GM10248 (cell line): ENCODE measurements around the gene NAP1L5.
A peak's percentile ranks its signal among the peaks of the same experiment; 100 is the strongest.

Experiments
- CTCF ChIA-PET: fragments of 300-600 bp; sonication (Branson Sonifier 250); formaldehyde crosslinking; extraction: SDS; loops from one replicate; lab custom pipeline; 2021; ENCODE audit warnings: antibody characterized with exemption; lab: Yijun Ruan, JAX
- POLR2A ChIA-PET: fragments of 350-650 bp; sonication (Branson Sonifier 250); formaldehyde crosslinking; extraction: SDS; loops from one replicate; lab custom pipeline; 2020; ENCODE audit warnings: antibody characterized with exemption; lab: Yijun Ruan, JAX
- DNase-seq: peaks from one replicate; pipeline ENCODE4 v3.0.0; 2012; ENCODE audit errors: extremely low spot score
- TF ChIP-seq, protein P1 (sequence below): IDR thresholded peaks from 2 replicates; pipeline ENCODE4 v1.5.1; 2012; ENCODE audit warnings: mild to moderate bottlenecking, low read depth; ENCODE audit errors: extremely low read depth, missing control alignments, control extremely low read depth

NAP1L5 gene, protein sequence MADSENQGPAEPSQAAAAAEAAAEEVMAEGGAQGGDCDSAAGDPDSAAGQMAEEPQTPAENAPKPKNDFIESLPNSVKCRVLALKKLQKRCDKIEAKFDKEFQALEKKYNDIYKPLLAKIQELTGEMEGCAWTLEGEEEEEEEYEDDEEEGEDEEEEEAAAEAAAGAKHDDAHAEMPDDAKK

DNA sequence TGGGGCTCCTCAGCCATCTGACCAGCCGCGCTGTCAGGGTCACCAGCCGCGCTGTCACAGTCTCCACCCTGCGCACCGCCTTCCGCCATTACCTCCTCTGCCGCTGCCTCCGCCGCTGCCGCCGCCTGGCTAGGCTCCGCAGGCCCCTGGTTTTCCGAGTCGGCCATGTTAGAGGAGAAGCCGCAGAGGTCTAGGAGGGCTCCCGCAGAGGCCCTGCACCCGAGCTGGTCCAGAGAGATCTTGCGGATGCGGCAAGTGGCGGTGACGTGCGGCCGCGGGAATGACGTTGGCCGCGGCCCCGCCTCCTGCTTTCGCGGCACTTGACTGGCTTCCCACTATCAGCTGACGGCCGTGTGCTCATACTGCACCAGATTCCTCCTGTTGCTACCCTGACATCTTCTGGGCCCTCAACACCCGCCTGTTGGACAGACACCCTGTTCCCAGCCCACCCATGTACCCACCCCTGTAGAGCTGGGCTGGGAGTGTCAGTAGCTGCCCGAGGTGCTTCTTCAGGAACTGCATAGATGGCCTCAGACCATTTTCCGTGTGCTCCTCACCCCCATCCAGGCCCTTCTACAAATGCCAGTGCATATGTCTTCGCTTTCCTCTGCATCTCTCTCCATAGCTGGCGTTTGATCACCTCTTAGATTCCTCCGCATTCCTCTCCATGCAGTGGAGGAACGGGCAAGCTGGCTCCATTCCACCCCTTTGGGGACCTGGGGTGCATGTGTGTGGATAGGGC lies at the start of gene NAP1L5:
Gene NAP1L5, minus strand, starts transcription at position 242 of the 742 bp plus-strand sequence. Its CDS starts 75 bp downstream, at position 167.
- CTCF ChIA-PET: interaction anchor here (0.8 to 1.1 kb wide), 3 partner anchors 11 to 743 kb away, joined by 3 read pairs; no protein-coding TSS in a partner anchor
- peak; percentile 59 for DNase-seq
- POLR2A ChIA-PET: no interaction called here
- TF ChIP-seq, protein P1, sequence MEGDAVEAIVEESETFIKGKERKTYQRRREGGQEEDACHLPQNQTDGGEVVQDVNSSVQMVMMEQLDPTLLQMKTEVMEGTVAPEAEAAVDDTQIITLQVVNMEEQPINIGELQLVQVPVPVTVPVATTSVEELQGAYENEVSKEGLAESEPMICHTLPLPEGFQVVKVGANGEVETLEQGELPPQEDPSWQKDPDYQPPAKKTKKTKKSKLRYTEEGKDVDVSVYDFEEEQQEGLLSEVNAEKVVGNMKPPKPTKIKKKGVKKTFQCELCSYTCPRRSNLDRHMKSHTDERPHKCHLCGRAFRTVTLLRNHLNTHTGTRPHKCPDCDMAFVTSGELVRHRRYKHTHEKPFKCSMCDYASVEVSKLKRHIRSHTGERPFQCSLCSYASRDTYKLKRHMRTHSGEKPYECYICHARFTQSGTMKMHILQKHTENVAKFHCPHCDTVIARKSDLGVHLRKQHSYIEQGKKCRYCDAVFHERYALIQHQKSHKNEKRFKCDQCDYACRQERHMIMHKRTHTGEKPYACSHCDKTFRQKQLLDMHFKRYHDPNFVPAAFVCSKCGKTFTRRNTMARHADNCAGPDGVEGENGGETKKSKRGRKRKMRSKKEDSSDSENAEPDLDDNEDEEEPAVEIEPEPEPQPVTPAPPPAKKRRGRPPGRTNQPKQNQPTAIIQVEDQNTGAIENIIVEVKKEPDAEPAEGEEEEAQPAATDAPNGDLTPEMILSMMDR: no peak

DNA sequence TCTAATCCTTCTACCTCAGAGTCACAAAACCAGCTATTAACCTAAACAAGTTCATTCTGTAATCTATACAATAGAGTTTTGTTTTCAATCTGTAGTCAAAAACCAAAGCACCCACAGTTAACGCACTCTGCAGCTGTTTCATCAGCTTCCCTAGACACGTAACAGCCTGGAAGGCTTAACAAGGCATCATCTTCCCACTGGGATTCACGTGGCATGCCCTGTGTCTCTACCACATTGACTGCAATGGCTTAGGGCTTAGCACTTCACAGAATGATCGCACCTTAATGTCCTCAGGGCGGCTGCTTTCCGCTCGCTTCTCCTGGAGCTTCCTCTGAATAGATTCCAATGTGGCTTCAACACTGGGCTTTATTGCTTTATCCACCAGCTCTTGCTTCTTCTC lies 49.7 kb upstream of the NAP1L5 start:
- TF ChIP-seq, protein P1: no peak
- CTCF ChIA-PET: interaction anchor here (0.8 to 2.1 kb wide), 5 partner anchors 9 to 46 kb away, joined by 3 to 8 read pairs (median 5); no protein-coding TSS in a partner anchor

DNA sequence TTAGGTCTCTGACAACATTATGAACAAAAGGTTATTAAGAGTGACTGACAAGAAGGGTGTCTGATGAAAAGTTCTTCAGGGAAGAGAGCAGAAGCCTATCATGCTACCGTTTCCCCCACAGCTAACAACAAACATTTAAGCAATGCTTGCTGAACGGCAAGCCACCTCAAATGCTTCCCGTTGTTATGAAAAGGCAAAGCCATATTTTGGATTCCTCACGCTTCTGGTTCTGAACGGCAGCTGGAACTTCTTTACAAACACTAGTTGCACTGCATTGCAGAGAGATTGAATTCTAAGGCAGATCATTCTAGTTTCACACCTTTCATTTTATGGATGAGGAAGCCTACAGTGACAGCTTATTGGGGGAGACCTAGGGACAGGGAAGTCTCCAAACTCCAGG lies 48.6 kb upstream of the NAP1L5 start:
- CTCF ChIA-PET: interaction anchor here (1.4 to 2.1 kb wide), 3 partner anchors 9 to 47 kb away, joined by 5 to 8 read pairs (median 8); no protein-coding TSS in a partner anchor
- POLR2A ChIA-PET: no interaction called here
- DNase-seq: no peak
- TF ChIP-seq, protein P1: no peak

More for the DNA sequence above, 49.7 kb upstream of the NAP1L5 start:
- DNase-seq: no peak
- POLR2A ChIA-PET: no interaction called here

DNA sequence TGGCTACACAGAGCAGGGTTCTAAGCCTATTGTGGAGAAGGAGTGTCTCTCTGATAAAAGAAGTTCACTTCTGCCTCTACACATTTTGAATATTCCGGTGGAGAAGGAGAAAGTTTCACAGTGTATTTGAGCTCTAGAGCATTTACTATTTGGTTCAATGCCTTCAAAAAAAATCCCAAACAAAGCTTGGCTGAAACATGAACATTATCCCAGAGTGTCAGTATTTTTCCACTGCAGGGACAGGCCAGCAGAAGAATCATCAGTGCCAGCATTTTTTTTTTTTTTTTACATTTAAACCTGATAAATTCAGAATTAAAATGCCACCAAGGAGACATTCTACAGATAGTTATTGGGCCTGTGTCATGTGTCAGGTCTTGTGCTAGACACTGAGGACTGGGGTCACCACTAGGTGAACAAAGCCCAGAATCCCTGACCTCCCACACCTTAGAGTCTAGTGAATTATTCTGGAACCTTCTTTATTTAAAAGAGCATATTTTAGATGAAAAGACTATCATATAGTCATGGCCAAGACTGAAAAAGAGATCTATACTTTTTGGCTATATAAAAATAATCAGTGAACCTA lies 48.0 kb upstream of the NAP1L5 start:
- DNase-seq: no peak
- CTCF ChIA-PET: interaction anchor here (1.2 to 2.1 kb wide), 2 partner anchors 9 kb away, joined by 4 to 8 read pairs; no protein-coding TSS in a partner anchor
- POLR2A ChIA-PET: no interaction called here
- TF ChIP-seq, protein P1: no peak

DNA sequence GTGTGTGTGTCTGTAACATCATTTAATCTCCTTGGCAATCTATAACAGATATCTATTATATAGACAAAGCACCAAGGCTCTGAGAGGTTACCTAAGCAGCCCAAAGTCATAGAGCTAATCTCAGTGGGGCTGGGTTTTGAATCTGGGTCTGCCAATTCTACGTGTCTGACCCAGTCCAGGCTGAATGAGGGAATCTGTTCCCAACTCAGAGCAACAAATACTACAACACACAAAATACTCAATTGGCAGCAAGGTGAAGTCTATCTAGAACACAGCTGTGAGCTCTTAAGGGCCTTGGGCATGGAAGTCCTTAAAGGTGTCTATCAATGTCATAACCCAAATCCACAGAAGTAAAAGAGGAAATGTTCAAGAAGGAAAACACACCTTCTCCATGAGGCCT lies 47.5 kb upstream of the NAP1L5 start:
- CTCF ChIA-PET: interaction anchor here (1.1 to 1.2 kb wide), 2 partner anchors 9 to 278 kb away, joined by 3 to 4 read pairs; no protein-coding TSS in a partner anchor
- TF ChIP-seq, protein P1: no peak
- POLR2A ChIA-PET: no interaction called here
- DNase-seq: no peak

DNA sequence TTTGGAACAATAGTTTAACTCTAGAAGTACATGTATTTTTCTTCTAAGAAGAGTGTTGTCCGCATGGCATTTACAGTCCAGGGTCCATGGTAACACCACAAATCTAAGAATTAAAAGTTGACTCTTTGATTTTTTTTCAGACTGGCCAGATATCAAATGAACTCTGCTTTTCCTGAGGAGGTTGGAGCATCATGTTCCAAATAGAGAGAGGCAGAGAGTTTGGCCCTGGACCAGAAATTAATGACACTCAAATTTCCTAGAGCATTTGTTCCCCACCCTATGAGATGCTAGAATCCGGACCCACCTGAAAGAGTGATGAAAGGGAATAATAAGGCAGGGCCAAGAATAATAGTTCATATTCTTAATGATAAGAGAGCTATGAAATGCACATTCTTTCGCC lies 47.0 kb upstream of the NAP1L5 start:
- TF ChIP-seq, protein P1: no peak

More for the DNA sequence above, 47.0 kb upstream of the NAP1L5 start:
- POLR2A ChIA-PET: no interaction called here
- CTCF ChIA-PET: interaction anchor here (1.0 to 1.2 kb wide), 3 partner anchors 10 to 279 kb away, joined by 3 to 4 read pairs (median 3); no protein-coding TSS in a partner anchor
- DNase-seq: no peak
